ELR (cell line): ENCODE data around the gene ANAPC1.
A peak's percentile ranks its signal among the peaks of the same experiment; 100 is the strongest.
"Not testable (repeated sequence)": the region's sequence is repeated elsewhere in the genome, so short reads cannot be mapped to it uniquely, and the experiment has no call there.

Experiments
- DNase-seq: peaks from one replicate; pipeline ENCODE4 v3.0.0-alpha.2; 2015; ENCODE audit warnings: low read depth

The ANAPC1 gene, protein sequence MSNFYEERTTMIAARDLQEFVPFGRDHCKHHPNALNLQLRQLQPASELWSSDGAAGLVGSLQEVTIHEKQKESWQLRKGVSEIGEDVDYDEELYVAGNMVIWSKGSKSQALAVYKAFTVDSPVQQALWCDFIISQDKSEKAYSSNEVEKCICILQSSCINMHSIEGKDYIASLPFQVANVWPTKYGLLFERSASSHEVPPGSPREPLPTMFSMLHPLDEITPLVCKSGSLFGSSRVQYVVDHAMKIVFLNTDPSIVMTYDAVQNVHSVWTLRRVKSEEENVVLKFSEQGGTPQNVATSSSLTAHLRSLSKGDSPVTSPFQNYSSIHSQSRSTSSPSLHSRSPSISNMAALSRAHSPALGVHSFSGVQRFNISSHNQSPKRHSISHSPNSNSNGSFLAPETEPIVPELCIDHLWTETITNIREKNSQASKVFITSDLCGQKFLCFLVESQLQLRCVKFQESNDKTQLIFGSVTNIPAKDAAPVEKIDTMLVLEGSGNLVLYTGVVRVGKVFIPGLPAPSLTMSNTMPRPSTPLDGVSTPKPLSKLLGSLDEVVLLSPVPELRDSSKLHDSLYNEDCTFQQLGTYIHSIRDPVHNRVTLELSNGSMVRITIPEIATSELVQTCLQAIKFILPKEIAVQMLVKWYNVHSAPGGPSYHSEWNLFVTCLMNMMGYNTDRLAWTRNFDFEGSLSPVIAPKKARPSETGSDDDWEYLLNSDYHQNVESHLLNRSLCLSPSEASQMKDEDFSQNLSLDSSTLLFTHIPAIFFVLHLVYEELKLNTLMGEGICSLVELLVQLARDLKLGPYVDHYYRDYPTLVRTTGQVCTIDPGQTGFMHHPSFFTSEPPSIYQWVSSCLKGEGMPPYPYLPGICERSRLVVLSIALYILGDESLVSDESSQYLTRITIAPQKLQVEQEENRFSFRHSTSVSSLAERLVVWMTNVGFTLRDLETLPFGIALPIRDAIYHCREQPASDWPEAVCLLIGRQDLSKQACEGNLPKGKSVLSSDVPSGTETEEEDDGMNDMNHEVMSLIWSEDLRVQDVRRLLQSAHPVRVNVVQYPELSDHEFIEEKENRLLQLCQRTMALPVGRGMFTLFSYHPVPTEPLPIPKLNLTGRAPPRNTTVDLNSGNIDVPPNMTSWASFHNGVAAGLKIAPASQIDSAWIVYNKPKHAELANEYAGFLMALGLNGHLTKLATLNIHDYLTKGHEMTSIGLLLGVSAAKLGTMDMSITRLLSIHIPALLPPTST (N-terminal part only)

GRCh38 chr2:111883661-111884591 lies at the start of gene ANAPC1:
Gene ANAPC1, minus strand, starts transcription at chr2:111884193. Its CDS starts 3,368 bp downstream, at chr2:111880825.
- peak; percentile 90 for DNase-seq

- DNase-seq, result no peak
Observed at GRCh38 chr2:111932841-111933291, 48.9 kb upstream of the ANAPC1 start.

- DNase-seq, result peak; percentile 75
Observed at GRCh38 chr2:111930875-111931274, 46.9 kb upstream of the ANAPC1 start.

GRCh38 chr2:111930409-111930808 lies 46.4 kb upstream of the ANAPC1 start:
- no peak for DNase-seq

DNA sequence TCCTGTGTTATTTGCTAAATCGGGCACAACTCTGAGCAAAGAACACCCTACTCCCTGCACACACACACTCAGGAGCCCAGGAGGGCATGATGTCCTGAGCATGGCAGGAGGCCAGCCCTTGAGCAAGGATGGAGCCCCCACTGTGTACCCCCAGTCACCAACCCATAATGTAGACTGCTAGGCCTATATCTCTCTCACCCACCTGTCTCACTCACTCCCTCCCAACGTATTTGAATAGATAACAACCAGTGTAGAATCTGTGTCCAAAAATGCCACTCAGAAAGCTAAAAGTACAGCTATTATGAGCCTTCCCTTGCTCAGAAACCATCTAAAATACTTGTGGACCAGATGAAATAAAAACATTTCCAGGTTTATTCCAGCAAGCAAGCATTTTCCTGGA lies 43.7 kb upstream of the ANAPC1 start:
- no peak for DNase-seq

DNA sequence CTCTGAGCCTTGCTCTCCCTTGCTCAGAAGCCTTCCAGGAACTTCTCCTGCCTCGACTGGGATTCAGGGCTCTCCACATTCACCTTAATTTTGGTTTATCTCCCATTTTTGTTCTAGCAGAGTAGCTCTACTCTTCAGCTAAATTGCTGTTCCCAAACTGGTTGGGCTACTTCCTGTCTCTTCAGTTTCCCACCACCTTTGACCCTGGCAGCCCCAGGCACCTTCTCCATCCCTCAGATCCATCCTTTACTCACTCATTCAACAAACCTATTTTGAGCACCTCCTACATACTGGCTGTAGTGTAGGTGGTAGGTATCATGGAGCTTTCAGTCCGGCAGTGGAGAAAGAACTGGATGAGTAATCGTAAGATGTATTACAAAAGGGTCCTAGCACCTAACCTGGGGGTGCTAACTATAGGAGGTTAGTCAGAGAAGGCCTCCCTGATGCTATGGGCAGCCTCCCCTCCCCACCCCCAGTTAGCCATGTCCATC lies 40.7 kb upstream of the ANAPC1 start:
- no peak for DNase-seq

DNA sequence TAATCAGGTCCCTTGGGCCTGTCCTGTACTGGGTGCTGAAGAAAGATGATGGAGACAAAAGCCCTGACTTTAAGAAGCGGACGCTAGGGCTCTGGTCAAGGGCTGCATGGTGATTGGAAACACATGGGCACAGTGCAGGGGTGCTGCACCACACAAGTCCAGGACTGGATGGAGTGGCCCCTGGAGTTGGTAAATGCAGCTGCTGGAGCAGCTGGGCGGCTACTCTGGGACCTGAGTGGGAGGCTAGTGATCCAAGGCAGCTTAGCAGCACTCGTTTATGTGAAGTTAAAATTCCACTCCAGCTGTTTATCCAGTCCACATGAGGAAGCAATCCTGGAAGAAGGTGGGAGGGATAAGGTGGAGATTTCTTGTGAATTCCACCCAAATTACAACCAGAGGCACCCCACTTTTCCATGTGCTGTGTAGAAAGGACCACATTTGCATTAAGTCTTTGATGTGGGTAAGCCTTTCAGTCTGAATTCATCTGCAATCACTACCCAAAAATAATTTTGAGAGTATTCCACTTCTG lies 39.3 kb upstream of the ANAPC1 start:
- DNase-seq, result no peak

DNA sequence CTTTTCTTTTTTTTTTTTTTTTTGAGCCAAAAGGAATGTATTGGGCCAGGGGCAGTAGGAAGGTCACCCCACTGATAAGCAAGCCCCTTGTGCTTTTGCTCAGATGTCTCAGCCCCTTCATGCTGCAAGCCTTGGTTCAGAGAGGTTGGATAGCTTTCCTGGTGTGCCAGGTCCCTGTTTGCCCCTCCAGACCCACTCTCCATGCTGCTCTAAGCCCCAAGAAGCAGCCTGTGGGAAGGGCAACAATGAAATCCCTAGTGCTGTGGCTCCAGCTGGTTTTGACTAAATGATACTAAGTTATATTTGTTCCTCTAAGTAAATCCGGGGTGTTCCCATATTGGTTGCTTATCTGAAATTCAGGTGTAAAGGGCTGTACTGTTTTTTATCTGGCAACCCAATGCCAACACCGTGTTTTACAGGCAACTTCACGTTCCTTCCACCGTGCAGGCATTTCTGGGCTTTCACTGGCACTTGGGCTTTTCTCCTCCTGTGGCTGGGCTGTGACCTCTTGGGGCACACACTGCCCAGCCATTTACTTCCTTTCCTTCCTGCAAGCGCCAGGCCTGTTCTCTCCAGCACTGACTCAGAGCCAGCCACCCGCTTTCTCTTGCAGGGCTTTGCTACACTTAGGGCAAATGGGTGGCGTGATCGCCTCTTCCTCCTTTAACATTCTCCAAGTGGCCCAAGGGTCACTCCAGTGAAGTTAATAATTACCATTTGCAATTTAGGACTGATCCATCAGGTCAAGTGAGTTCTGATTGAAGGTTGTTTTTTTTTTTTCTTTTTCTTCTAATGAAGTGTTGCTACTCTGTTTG lies 36.0 kb upstream of the ANAPC1 start:
- peak; percentile 32 for DNase-seq

GRCh38 chr2:111919365-111919764 lies 35.4 kb upstream of the ANAPC1 start:
- DNase-seq, result peak; percentile 30

DNA sequence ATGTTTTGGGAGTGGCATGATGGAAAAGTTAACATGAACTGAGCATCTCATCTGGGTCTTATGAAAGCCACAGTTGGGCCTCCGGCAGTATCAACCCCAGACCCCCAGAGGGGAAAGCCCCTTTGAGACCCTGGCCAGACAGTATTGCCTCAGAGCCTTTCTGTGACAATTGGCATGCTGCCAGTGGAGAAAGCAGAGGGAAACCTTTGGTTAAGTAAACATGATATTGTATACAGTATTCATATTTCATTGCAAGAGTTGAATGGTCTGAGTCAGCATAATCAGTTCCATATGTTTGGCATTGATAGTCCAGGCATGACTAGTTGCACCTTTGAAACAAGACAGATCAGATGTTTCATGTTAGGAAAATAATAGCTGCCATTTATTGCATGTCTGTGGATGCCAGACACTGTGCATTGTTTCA lies 34.4 kb upstream of the ANAPC1 start:
- DNase-seq, result peak; percentile 58

GRCh38 chr2:111917106-111917505 lies 33.1 kb upstream of the ANAPC1 start:
- no peak for DNase-seq

DNA sequence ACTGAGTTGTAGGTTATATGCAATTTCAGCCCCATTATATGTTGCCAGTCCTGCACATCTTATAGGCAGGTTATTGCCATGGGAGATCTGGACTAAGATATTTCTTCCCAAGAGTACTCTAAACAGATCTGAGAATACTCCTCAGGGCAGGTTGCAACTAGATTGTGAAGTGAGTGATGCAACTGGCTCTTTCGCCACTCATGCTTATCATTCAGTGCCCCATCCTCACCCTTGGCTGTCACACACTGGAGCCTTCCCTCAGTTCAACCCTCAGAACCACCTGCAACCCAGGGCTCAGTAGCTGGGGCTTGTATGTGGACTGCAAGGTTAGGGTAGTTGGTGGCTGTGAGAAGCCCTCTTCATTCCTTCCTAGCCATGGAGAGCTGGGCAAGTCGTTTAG lies 28.6 kb upstream of the ANAPC1 start:
- DNase-seq, result no peak

- not testable (repeated sequence) for DNase-seq
Observed at GRCh38 chr2:111911295-111911977, 27.4 kb upstream of the ANAPC1 start.

DNA sequence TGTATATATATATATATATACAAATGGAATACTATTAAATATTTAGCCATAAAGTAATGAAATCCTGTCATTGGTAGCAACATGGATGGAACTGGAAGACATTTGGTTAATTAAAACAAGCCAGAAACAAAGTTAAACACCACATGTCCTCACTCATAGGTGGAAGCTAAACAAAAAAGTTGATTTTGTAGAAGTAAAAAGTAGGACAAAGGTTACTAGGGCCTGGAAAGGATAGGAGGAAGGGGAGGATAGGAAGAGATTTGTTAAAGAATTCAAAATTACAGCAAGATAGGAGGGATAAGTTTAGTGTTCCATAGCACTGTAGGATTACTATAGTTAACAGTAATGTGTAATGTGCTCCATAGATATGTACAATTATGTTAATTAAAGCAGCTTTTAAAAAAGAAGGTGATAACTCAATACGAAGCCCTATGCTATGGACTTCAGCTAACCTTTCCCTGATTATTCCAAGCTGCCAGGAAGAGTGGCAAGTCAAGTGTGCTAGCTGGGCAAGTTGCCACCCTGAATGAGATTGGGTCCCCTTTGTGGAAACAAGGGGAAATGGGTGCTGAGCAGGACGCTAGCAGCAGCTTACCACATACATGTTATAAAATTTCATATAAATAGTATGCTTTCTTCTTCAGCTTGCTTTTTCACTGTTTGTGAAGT lies 26.8 kb upstream of the ANAPC1 start:
- DNase-seq, result no peak

DNA sequence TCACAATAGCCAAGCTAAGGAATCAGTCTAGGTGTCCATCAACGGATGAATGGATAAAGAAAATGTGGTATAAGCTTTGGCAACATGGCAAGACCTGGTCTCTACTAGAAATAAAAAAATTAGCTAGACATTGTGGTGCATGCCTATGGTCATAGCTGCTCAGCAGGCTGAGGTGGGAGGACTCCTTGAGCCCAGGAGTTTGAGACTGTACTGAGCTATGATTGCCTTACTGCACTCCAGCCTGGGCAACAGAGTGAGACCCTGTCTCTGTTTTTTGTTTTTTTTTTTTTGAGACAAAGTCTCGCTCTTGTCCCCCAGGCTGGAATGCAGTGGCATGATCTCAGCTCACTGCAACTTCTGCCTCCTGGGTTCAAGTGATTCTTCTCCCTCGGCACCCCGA lies 26.0 kb upstream of the ANAPC1 start:
- DNase-seq, result not testable (repeated sequence)

- DNase-seq, result no peak
Observed at GRCh38 chr2:111909079-111909478, 25.1 kb upstream of the ANAPC1 start.

- no peak for DNase-seq
Observed at GRCh38 chr2:111908578-111908977, 24.6 kb upstream of the ANAPC1 start.

DNA sequence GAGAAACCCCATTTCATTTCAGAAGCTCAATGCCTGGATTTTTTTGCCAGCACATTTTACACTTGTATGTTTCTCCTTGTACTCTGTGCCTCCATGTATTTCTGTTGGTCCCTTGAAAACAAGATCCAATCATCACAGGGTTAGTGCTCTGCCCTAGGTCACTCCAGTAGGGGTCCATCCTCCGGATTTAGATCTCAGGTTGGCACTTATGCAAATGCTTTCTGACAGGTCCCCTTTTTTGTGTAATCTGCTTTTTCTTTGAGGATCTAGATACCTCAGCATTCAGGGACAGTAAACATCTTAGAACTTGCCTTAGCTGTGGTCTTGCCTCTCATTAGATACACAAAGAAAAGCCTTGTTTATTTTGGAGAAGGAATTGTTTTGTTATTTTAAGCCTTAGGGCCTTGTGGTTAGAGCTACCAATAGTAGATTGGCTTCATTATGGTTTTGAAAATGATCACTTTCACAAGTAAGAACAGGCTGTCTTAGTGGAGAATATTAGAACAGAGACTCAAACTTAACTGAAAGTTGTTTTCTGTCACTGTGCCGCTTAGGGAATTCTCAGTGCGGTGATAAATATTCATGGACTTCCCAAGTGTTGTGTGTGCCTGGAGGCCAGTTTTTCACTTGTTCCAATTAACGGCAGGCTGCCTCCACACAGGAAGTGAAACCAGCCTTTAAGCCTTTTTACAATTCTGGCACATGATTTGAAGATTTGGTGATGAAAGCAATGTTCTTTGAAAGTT lies 22.2 kb upstream of the ANAPC1 start:
- no peak for DNase-seq
